Measurements from ENCODE around the gene NPPA. TPM values are rescaled to one million over a fixed set of nuclear protein-coding genes. Genes with fewer than 3 reads are reported as not detected.

NPPA gene
- total RNA-seq, 6 experiments from 2014 or later = 0.27 to 2.3 (median 1.3) TPM; not detected in 2

- no peak overlapping the region for H3K4me3 ChIP-seq
- no peaks in the 10 kb centered on the region for H3K9me3 ChIP-seq
- intact Hi-C loops (cut with DNase I) = no loop called here
- H3K36me3 ChIP-seq = no peaks in the 10 kb centered on the region
- no peak overlapping the region for H3K27ac ChIP-seq
- TF ChIP-seq POLR2A (IDR thresholded peaks at IDR 0.05) = no peak
- TF ChIP-seq, protein P1, sequence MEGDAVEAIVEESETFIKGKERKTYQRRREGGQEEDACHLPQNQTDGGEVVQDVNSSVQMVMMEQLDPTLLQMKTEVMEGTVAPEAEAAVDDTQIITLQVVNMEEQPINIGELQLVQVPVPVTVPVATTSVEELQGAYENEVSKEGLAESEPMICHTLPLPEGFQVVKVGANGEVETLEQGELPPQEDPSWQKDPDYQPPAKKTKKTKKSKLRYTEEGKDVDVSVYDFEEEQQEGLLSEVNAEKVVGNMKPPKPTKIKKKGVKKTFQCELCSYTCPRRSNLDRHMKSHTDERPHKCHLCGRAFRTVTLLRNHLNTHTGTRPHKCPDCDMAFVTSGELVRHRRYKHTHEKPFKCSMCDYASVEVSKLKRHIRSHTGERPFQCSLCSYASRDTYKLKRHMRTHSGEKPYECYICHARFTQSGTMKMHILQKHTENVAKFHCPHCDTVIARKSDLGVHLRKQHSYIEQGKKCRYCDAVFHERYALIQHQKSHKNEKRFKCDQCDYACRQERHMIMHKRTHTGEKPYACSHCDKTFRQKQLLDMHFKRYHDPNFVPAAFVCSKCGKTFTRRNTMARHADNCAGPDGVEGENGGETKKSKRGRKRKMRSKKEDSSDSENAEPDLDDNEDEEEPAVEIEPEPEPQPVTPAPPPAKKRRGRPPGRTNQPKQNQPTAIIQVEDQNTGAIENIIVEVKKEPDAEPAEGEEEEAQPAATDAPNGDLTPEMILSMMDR (IDR thresholded peaks at IDR 0.05) = no peak
- 59% methylated on average over 8 of the region's 8 CpGs for WGBS (ENCODE audit: insufficient coverage, low coverage, low lambda C conversion rate, missing lambda C conversion rate)
- peaks cover 0 to 3% (median 0%) of the 10 kb centered on the region in 4 donors for H3K4me1 ChIP-seq
- DNase-seq = no peak
- no peak for ATAC-seq
- H3K27me3 ChIP-seq = peaks cover 9 to 11% of the 10 kb centered on the region in 2 donors
Observed at GRCh38 chr1:11854519-11854918, 6.9 kb upstream of the NPPA start.

DNA sequence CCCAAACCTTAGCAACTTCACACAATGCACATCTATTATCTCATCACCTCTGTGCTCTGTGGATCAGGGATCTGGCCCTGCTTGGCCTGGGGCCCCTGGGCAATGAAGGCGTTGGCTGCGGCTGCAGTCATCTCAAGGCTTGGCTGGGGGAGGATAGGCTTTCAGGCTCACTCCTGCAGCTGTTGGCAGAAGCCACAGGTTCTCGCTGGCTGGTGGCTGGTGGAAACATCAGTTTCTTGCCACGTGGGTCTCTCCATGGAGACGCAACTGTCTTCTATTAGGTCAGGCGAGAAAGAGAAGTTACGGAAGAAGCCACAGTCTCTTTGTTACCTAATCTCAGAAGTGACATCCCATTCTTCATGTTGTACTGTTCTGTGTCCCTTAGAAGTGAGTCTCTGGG is 3.6 kb upstream of the NPPA start:
- ATAC-seq (no peak), DNase-seq (no peak)
- TF ChIP-seq POLR2A (IDR thresholded peaks at IDR 0.05) = no peak
- TF ChIP-seq, protein P1 (IDR thresholded peaks at IDR 0.05) = no peak
- no peak overlapping the region for H3K4me3 ChIP-seq
- no peaks in the 10 kb centered on the region for H3K9me3 ChIP-seq
- 53% methylated on average over 4 of the region's 7 CpGs for WGBS (ENCODE audit: insufficient coverage, low coverage, low lambda C conversion rate, missing lambda C conversion rate)
- no peaks in the 10 kb centered on the region for H3K27me3 ChIP-seq
- intact Hi-C loops (cut with DNase I) = no loop called here
- no peaks in the 10 kb centered on the region for H3K36me3 ChIP-seq
- H3K27ac ChIP-seq = no peak overlapping the region
- no peaks in the 10 kb centered on the region for H3K4me1 ChIP-seq

GRCh38 chr1:11850156-11850555 is 2.6 kb upstream of the NPPA start:
- H3K36me3 ChIP-seq = no peaks in the 10 kb centered on the region
- intact Hi-C loops (cut with DNase I) = no loop called here
- DNase-seq (no peak), ATAC-seq (no peak)
- H3K27me3 ChIP-seq = no peaks in the 10 kb centered on the region
- H3K4me3 ChIP-seq = no peak overlapping the region
- no peaks in the 10 kb centered on the region for H3K4me1 ChIP-seq
- H3K27ac ChIP-seq = no peak overlapping the region
- H3K9me3 ChIP-seq = no peaks in the 10 kb centered on the region
- TF ChIP-seq POLR2A (IDR thresholded peaks at IDR 0.05) = no peak
- TF ChIP-seq, protein P1 (IDR thresholded peaks at IDR 0.05) = no peak
- WGBS (ENCODE audit: insufficient coverage, low coverage, low lambda C conversion rate, missing lambda C conversion rate) = 48% methylated on average over 8 of the region's 11 CpGs

DNA sequence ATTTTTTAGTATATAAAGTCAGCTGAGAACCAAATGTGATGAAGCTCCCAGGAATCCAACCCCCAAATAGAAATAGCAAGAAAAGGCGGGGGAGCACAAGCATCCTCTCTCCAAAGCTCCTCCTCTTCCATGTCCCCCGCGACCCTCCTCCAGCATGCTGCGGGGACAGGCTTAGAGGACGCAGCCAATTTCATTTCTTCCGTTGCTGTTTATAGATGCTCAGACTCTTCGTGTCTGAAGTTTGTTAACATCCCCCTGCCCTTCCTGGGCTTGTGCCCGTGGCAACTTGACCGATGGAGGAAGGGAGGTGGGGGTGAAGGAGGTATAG is 754 bp upstream of the NPPA start:
- no peak for DNase-seq
- Histone ChIP-seq H3K4me1 (peaks cover 0 to 7% (median 2%) of the 10 kb centered on the region in 4 donors), H3K36me3 (peaks cover 0 to 6% (median 0%) of the 10 kb centered on the region in 4 donors), H3K27me3 (no peaks in the 10 kb centered on the region), H3K27ac (no peak overlapping the region), H3K9me3 (no peaks in the 10 kb centered on the region), H3K4me3 (no peak overlapping the region)
- no peak for ATAC-seq
- intact Hi-C loops (cut with DNase I) = no loop called here
- TF ChIP-seq, protein P1 (IDR thresholded peaks at IDR 0.05) = no peak
- no peak for TF ChIP-seq POLR2A (IDR thresholded peaks at IDR 0.05)
- WGBS (ENCODE audit: insufficient coverage, low coverage, low lambda C conversion rate, missing lambda C conversion rate) = 83% methylated on average over 9 of the region's 9 CpGs
